Thoracic aorta (tissue), 2 donors: Measurements from ENCODE around the gene GPM6B. TPM values are rescaled to one million over a fixed set of nuclear protein-coding genes. Genes with fewer than 3 reads are reported as not detected.

Source experiments
- ATAC-seq: fragments of 150-250 bp; one replicate; pipeline ENCODE4 v1.8.0; 2017; ENCODE audit warnings: low read depth; ENCODE audit not compliant: insufficient number of reproducible peaks, low FRiP score
- DNase-seq: peaks from one replicate; pipeline ENCODE4 v3.0.0-alpha.2; 2020; ENCODE audit warnings: low spot score
- H3K27ac ChIP-seq, 2 donors: fragments of 200-600 bp; sonication (generic); 1 replicate in 1 of 2; 2 replicates in 1 of 2; pipeline ENCODE4 v1.5.1; 2016; ENCODE audit warnings: mild to moderate bottlenecking in 2 of 2, moderate library complexity in 2 of 2
- H3K27me3 ChIP-seq: fragments of 200-600 bp; sonication (generic); replicated peaks from 2 replicates; pipeline ENCODE4 v1.6.0; 2016; ENCODE audit warnings: mild to moderate bottlenecking; ENCODE audit not compliant: insufficient read depth
- H3K36me3 ChIP-seq: fragments of 200-600 bp; sonication (generic); one replicate; pipeline ENCODE4 v1.5.1; 2016
- H3K4me1 ChIP-seq, 2 donors: fragments of 200-600 bp; sonication (generic); 1 replicate in 1 of 2; 2 replicates in 1 of 2; pipeline versions ENCODE4 v1.5.1 to v1.6.0; 2016; ENCODE audit warnings: low read depth in 2 of 2, mild to moderate bottlenecking in 1 of 2; ENCODE audit not compliant: control insufficient read depth in 1 of 2
- H3K4me3 ChIP-seq: fragments of 200-600 bp; sonication (generic); 2 replicates; pipeline ENCODE4 v1.5.1; 2016; ENCODE audit warnings: mild to moderate bottlenecking
- H3K9me3 ChIP-seq: fragments of 200-600 bp; sonication (generic); 2 replicates; pipeline ENCODE4 v1.5.1; 2016
- CTCF ChIP-seq: fragments of 200-600 bp; sonication (generic); IDR thresholded peaks from one replicate; pipeline ENCODE4 v1.5.1; 2019; ENCODE audit warnings: antibody characterized with exemption
- total RNA-seq, 2 donors: library from RNA; depleted of rRNA; stranded (reverse); fragments of >200 nt; gene quantifications; one replicate each; pipeline versions ENCODE4 v1.1.0 to v1.2.3, GENCODE V29; 2016

Gene GPM6B
- total RNA-seq, 2 donors from 2014 or later = 23.7 to 33.7 TPM

- DNase-seq (no peak), ATAC-seq (no peak)
- no peak overlapping the region for H3K27ac ChIP-seq
- TF ChIP-seq CTCF = no peak
- no peaks in the 10 kb centered on the region for H3K4me1 ChIP-seq
- no peaks in the 10 kb centered on the region for H3K9me3 ChIP-seq
- H3K36me3 ChIP-seq = no peaks in the 10 kb centered on the region
- no peak overlapping the region for H3K4me3 ChIP-seq
- no peaks in the 10 kb centered on the region for H3K27me3 ChIP-seq
These were observed 66.1 kb downstream of the GPM6B start for GRCh38 chrX:13750812-13751211.

GRCh38 chrX:13750204-13750603, 66.7 kb downstream of the GPM6B start:
- Histone ChIP-seq H3K9me3 (no peaks in the 10 kb centered on the region), H3K27ac (no peak overlapping the region), H3K4me1 (no peaks in the 10 kb centered on the region), H3K27me3 (no peaks in the 10 kb centered on the region), H3K4me3 (no peak overlapping the region), H3K36me3 (no peaks in the 10 kb centered on the region)
- no peak for ATAC-seq
- peak; percentile 43 for TF ChIP-seq CTCF
- DNase-seq = no peak

GRCh38 chrX:13748486-13748885, 68.4 kb downstream of the GPM6B start:
- no peak for DNase-seq
- H3K9me3 ChIP-seq = no peaks in the 10 kb centered on the region
- H3K27me3 ChIP-seq = no peaks in the 10 kb centered on the region
- ATAC-seq = no peak
- no peaks in the 10 kb centered on the region for H3K4me1 ChIP-seq
- no peak for TF ChIP-seq CTCF
- H3K36me3 ChIP-seq = no peaks in the 10 kb centered on the region
- no peak overlapping the region for H3K4me3 ChIP-seq
- H3K27ac ChIP-seq = no peak overlapping the region

GRCh38 chrX:13747836-13748235, 69.1 kb downstream of the GPM6B start:
- peak; percentile 32 for TF ChIP-seq CTCF
- no peaks in the 10 kb centered on the region for H3K27me3 ChIP-seq
- no peaks in the 10 kb centered on the region for H3K9me3 ChIP-seq
- no peak overlapping the region for H3K27ac ChIP-seq
- H3K4me1 ChIP-seq = no peaks in the 10 kb centered on the region
- H3K36me3 ChIP-seq = no peaks in the 10 kb centered on the region
- no peak overlapping the region for H3K4me3 ChIP-seq
- DNase-seq = no peak
- ATAC-seq = no peak

GRCh38 chrX:13742397-13743176, 74.3 kb downstream of the GPM6B start:
- H3K27ac ChIP-seq = no peak overlapping the region
- no peak for TF ChIP-seq CTCF

More at GRCh38 chrX:13742397-13743176, 74.3 kb downstream of the GPM6B start:
- no peak for ATAC-seq
- H3K4me3 ChIP-seq = no peak overlapping the region
- H3K4me1 ChIP-seq = no peaks in the 10 kb centered on the region
- no peaks in the 10 kb centered on the region for H3K36me3 ChIP-seq
- no peaks in the 10 kb centered on the region for H3K27me3 ChIP-seq
- no peak for DNase-seq
- H3K9me3 ChIP-seq = no peaks in the 10 kb centered on the region
